GM21515 (cell line): ENCODE data around the gene PTRH2.
"Not testable (repeated sequence)": the region's sequence is repeated elsewhere in the genome, so short reads cannot be mapped to it uniquely, and the experiment has no call there.

Source experiments
- ATAC-seq: cut with Tn5 transposase; IDR thresholded peaks from one replicate; pipeline ENCODE4 v1.9.1; 2021; ENCODE audit not compliant: unreplicated experiment

PTRH2 gene

GRCh38 chr17:59671386-59671785 is 35.8 kb downstream of the PTRH2 start:
- no peak for ATAC-seq

DNA sequence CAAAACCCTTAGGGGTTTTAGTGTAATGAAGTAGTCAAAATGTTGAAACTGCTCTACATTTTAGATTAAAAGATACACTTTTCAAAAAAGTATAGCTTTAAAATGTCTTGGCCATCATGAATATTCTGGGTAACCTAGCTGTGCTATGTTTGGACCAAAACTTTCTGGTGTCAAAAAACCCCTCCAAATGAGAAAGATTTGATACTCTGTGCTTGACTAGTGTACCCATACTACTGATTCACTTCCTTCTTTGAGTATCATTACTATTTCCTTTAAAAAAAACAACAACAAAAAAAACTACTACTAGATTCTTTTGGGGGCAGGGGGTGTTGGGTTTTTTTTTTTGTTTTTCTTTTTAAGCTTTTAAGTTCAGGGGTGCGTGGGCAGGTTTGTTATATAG is 37.3 kb downstream of the PTRH2 start:
- ATAC-seq, result no peak

DNA sequence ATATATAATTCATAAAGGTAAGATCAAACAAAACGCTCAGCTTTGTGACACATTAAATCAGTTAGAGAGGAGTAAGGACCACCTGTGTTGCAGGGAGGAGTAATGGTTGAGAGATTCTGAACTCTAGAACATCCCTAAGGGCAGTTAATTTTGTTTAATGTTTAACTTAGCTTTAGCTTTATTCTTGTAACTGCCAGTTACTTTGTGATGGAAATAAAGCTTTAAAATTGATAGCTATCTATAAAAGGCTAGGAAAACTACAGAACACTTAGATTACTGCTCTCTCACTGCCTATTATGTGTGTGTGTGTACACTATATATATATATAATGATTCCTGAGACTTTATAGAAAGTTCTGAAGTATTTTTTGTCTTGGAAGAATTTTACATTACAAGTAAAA is 37.8 kb downstream of the PTRH2 start:
- no peak for ATAC-seq

DNA sequence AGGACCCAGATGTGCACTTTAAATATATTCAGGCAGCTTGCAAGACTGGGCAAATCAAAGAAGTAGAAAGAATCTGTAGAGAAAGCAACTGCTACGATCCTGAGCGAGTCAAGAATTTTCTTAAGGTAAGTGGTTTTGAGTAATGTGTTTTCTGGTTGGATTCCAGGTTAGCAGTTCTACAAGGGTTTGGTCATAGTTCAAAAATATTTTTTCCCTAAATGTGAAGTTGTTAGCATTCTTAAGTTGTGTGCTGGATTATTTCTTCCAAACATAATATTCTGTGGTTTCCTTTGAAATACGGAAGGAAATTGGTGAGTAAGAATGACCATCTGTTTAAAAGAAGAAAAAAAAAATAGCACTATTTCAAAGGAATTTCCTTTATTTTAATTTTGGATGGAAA is 38.4 kb downstream of the PTRH2 start:
- no peak for ATAC-seq

GRCh38 chr17:59666235-59666634 is 41.0 kb downstream of the PTRH2 start:
- no peak for ATAC-seq

DNA sequence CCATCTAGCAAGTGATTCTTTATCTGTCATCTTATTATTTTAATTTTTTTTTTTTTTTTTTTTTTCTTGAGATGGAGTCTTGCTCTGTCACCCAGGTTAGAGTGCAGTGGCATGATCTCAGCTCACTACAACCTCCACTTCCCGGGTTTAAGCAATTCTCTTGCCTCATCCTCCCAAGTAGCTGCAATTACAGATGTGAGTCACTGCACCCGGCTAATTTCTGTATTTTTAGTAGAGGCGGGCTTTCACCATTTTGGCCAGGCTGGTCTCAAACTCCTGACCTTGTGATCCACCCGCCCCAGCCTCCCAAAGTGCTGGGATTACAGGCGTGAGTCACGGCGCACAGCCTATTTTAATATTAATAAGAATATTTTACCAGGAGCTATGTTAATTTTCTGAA is 50.6 kb downstream of the PTRH2 start:
- not testable (repeated sequence) for ATAC-seq

- no peak for ATAC-seq
These were observed 55.1 kb downstream of the PTRH2 start for GRCh38 chr17:59652119-59652518.

GRCh38 chr17:59651346-59651745 is 55.9 kb downstream of the PTRH2 start:
- no peak for ATAC-seq

DNA sequence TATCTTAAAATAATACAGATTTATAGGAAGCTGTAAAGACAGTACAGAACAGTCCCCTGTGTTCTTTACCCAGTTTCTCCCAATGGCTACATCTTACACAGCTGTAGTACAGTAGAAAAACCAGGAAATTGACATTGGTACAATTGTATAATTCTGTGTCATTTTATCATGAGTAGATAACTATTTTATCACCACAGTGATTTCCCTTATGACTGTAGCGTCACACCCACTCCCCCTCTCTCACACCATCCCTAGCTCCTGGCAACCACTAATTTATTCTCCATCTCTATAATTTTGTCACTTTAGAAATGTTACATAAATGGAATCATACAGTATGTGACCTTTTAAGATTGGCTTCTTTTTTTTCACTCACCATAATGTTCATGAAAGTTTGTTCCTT is 56.6 kb downstream of the PTRH2 start:
- ATAC-seq, result no peak

DNA sequence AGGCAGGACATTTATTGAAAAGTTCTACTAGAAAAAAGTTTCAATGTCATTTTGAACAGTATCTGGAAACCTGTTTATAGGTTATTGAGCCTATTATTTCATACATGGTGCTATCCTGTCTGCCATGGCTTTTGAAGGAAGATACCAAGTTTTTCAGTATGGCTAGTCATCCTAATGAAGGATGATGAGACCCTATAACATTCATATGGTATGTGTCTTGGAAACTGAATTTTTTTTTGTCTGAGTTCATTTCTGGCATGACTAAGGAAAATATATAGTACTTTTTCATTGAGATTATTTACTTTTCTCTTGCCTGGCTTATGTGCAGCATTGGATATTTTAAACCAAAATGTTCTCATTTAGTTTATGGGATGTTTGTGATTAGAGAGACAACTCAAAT is 57.3 kb downstream of the PTRH2 start:
- ATAC-seq, result no peak
